SH-SY5Y (cell line): ENCODE measurements around the gene ABCA1.

Source experiments
- GATA2 ChIP-seq: IDR thresholded peaks from 2 replicates; pipeline ENCODE4 v1.6.1; 2011; ENCODE audit warnings: mild to moderate bottlenecking, low read depth, low read length
- GATA3 ChIP-seq: IDR thresholded peaks from 2 replicates; pipeline ENCODE4 v1.6.1; 2011; ENCODE audit warnings: low read depth, mild to moderate bottlenecking, low read length, moderate library complexity

GRCh38 chr9:104890433-104890770, 37.6 kb downstream of the ABCA1 start:
- TF ChIP-seq GATA2 (no peak), GATA3 (no peak)
